NCI-H2171 treated with DMSO at 0.1 percent for 48 hours (cell line): Measurements from ENCODE around the gene KCNIP3.

ENCODE experiments used
- DNase-seq: peaks from one replicate; lab custom pipeline; 2025; lab: John Stamatoyannopoulos, UW

The KCNIP3 gene

GRCh38 chr2:95314964-95315611, 17.9 kb downstream of the KCNIP3 start:
- no peak for DNase-seq

- no peak for DNase-seq
These were observed 18.8 kb downstream of the KCNIP3 start for GRCh38 chr2:95315801-95316411.

DNA sequence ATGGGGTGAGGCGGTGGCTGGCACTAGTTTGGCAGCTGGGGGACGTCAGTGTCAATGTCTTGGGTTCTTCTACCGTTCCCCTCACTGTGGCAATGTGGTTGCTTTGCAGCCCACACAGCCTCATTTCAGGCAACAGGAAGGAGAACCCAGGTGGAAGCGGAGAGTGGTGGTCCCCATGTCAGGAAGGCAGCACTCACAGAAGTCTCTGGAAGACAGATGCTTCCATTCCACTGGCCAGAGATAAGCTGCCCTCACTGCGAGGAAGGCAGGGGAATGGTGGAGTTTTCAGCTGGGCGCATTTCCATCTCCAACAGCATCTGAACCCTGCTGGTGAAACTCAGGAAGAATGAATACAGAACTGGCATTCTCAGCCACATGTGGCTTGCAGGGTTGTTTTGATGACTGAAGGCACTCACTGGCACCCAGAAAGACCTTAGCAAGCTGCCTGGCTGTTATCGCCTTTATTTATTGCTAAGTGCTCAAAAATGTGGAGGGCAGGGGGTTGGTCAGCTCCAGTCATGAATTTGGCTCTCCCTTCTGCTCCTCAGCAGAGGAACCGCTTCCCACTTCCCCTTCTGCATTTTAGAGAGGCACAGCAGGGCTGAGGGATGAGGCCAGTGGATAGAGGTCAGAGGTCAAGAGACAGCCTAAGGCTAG, 19.4 kb downstream of the KCNIP3 start:
- DNase-seq, result no peak

DNA sequence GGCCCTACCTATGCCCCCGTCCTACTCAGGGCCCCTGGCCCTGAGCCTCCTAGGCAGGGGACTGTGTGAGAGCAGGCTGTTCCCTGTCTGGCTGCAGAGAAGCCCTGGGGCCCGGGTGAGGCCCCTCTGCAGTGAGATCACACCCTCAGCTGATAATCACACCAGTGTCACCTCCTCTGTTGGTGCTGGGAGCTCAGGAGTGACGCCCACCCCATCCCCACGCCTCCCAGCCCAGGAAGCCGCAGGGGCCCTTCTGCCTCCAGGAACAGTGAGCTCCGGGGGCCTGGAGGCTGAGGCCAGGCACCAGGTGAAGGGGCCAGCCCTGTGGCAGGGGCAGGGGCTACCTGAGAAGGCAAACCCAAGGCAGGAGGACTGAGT, 20.0 kb downstream of the KCNIP3 start:
- no peak for DNase-seq

GRCh38 chr2:95317665-95318425, 20.7 kb downstream of the KCNIP3 start:
- no peak for DNase-seq

GRCh38 chr2:95318431-95319220, 21.5 kb downstream of the KCNIP3 start:
- DNase-seq, result no peak

- no peak for DNase-seq
These were observed 22.6 kb downstream of the KCNIP3 start for GRCh38 chr2:95319481-95320343.

- no peak for DNase-seq
These were observed 23.2 kb downstream of the KCNIP3 start for GRCh38 chr2:95320344-95320712.

- DNase-seq, result no peak
These were observed 24.0 kb downstream of the KCNIP3 start for GRCh38 chr2:95320986-95321767.

DNA sequence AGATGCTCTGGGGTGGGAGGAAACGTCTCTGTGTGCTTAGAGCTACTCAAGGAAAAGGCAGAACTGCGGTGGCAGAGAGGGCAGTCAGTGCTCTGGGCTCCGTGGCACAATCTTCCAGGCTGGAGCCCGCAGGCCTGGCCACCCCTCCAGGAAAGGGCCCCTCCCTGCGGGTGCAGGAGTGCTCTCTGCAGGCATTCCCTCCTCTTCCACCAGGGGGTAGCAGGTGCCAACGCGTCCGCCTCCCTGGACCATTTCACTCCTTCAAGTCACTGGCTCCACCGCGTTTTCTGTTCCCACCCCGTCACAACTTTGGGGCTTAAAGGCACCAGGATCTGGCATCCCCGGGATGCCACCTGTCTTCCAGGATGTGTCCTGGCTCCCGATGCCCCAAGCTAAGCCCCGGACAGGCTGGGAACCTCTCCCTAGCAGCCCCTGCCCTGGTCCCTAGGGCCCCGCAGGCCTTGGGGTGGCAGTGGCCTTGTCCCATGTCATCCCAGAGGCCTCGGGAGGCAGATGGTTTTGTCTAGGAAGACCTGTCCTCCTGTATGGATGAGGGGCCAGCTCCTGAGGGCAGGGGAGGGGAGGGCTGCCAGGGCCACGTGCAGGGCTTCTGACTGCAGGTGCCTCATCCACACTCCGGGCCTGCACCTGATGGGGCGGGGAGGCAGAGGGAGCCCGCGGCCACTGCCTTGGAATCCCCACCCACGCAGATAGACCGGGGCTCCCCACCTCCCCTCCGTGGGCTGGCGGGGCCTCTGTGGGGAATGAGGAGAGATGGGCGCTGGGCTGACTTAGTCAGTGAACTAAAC, 26.4 kb downstream of the KCNIP3 start:
- DNase-seq, result peak; percentile 4

DNA sequence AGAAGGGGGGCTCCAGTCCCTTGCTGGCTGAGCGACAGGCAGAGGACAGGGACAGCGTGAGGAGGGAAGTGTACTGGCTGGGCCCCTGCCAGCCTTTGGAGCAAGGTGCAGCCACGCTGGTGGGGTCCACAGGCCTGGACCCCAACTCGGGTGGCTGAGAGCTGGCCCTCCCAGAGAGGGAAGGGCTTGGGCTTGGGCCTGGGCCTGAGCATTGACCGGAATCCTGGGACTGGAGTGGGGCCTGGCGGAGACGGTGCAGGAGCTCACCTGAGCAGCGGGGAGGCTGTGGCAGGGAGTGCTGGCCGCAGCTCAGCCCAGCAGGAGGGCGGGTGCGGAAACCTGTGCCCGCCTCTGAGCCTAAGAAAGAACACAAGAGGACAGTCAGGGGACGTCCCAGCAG, 27.9 kb downstream of the KCNIP3 start:
- DNase-seq, result no peak

GRCh38 chr2:95325590-95326432, 28.7 kb downstream of the KCNIP3 start:
- no peak for DNase-seq

DNA sequence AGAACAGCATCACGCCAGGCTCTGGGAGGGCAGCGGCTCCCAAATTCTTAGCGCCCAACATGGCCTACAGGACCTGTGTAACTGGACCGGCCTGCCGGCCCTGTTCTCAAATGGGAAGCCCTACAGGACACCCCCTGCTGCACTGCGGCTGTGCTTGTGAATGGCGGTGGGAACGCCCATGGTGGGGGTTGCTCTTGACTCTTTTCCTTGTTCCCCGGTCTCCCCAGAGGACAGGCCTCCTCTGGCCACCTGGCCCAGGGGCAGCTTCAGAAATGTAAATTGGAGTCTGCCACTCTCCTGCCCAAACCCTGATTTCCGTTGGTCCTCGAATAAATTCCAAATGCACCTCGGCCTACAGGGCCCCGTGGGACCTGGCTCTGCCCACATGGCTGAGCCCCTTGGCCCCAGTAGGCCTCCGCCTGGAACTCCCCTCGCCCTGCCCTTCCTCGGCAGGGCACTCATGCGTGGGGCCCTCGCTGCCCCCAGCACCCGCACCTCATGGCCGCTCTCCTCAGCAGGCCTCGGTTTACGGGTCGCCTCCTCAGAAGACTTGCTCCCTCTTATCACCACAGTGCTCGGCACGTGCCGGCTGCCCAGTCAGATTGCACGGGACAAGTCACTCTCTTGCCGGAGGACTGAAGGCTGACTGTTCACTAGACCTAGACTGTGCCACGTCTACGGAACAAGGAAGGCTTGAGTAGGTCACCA, 29.4 kb downstream of the KCNIP3 start:
- DNase-seq, result no peak

DNA sequence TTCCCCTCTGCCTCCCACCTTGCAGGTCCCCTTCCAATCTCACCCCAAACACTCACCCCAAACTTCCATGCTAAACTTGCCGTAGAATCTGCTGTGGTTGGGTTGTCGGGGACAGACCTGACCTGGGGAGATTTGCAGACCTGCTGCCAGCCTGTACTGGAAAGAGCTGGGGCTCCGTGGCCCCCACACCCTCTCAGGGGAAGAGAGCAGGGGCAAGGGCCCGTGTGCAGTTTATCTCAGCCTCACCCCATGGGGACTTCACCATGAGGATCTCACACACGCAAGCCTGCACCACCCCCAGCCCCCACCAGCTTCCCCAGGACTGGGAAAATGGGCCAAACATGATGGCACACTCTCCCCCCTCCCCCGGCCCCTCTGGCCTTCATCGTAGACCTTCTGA, 30.7 kb downstream of the KCNIP3 start:
- DNase-seq, result no peak

DNA sequence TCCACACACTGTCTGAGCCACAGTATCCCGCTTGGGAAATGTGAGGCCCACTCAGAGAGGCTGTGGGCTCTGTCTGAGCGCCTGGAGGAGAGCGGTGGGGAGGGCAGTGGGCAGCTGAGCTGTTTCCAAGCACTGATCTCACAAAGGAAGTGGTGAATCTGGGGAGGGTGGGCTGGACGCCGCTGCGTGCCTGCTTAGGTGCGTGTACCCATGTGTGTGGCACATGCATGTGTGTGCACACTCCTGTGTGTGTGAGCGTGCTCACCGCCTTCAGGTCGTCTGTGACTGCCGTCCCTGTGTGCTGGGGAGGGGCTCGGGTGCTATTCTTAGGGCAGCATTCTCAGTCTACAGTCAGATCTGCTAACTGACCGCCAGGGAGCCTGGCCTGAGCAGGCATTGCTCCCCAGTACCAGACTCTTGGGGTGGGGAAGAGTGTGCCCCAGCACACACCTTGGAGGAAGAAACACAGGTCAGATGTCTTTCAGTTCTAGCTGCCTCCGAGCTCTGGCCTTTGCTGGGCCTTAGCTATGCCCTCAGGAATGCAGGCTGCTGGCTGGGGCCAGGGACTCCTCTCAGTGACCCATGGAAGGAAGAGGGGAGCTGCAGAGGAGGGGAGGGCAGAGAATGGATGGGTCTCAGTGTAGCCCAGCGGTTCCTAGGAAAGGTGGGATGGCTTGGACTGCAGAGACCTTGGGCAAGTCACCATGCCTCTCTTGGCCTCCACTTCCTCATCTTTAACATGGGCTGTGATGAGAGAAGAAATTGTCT, 31.4 kb downstream of the KCNIP3 start:
- no peak for DNase-seq

DNA sequence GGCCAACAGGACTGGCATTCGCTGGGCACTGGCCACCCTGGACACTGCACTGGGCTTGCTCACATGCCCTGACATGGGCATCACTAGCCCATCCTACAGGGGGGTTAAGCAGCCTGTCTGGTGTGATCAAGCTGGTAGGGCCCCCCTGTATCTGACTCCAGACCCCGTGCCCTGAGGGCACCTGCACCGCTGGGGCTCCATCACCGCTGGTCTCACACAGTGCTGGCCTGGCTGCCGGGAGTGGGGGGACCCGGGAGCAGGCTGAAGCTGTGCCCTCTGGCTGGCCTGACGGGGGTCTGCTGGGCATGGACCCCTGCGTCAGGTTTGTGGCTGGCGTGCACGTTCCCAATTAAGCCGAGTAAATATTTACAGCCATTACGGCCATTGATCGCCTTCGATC, 32.3 kb downstream of the KCNIP3 start:
- DNase-seq, result no peak
